ENCODE measurements around the gene ZSCAN18. TPM values are rescaled to one million over a fixed set of nuclear protein-coding genes. Genes with fewer than 3 reads are reported as not detected.

The ZSCAN18 gene
- total and polyA plus RNA-seq, 2 donors (not counting 3 experiments of a cell fraction or from before 2014, with no cell fraction given), result 15.8 to 17.3 TPM

DNA sequence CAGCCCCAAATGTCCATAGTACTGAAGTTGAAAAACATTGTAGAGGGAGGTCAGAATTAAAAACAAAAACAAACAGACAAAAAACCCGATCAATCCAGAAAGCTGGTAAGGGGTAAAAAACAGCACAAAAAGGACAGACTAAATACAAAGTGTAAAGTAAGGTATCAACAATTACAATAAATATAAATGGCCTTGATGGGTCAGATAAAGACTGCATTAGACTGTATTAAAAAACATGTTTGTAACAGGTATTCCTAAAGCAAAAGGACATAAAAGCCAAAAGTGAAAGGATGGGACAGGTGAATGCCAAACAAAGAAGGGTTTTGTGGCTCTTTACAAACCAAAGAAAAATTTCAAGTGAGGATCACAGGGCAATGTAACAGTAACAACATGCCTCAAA lies 36.2 kb upstream of the ZSCAN18 start:
- no peak overlapping the region for H3K9ac ChIP-seq (replicated peaks; ENCODE audit: extremely low read depth, insufficient read depth, low read length)
- dilution Hi-C loops (cut with MboI; ENCODE audit: extremely low pct_ligation_motif_present, low sequenced_read_pairs) (no loop called here), intact Hi-C loops (cut with micrococcal nuclease) (no loop called here)
- H3K4me1 ChIP-seq (ENCODE audit: control insufficient read depth, extremely low read depth, insufficient read depth, low read length), result no peaks in the 10 kb centered on the region
- FAIRE-seq, result no peak
- POLR2A ChIA-PET, result no interaction called here
- CTCF ChIA-PET, result no interaction called here
- H3K36me3 ChIP-seq (ENCODE audit: control insufficient read depth in 2 of 2, extremely low read depth in 1 of 2, insufficient read depth in 2 of 2, low read length in 2 of 2), result peaks cover 5 to 7% of the 10 kb centered on the region in 2 experiments
- H4K20me1 ChIP-seq (replicated peaks; ENCODE audit: control insufficient read depth, extremely low read depth, insufficient read depth, low read length), result no peaks in the 10 kb centered on the region
- DNase-seq (ENCODE audit: low read depth, low spot score), result no peak
- no peak overlapping the region for H3K4me2 ChIP-seq (ENCODE audit: insufficient read depth, low read length)
- no peak overlapping the region for H3K27ac ChIP-seq (ENCODE audit: insufficient read depth, low read depth, low read length)
- peaks cover 6% of the 10 kb centered on the region for H3K9me3 ChIP-seq (replicated peaks; ENCODE audit: control insufficient read depth, insufficient read depth, low read length)
- H3K79me2 ChIP-seq (ENCODE audit: control insufficient read depth, insufficient read depth, low read length), result no peaks in the 10 kb centered on the region
- no peak overlapping the region for H2AFZ ChIP-seq (ENCODE audit: low read depth, low read length)
- TF ChIP-seq POLR2AphosphoS5 (IDR thresholded peaks at IDR 0.05; ENCODE audit: insufficient read depth, low read depth, low read length) (no peak), JUN (IDR thresholded peaks at IDR 0.05; ENCODE audit: borderline replicate concordance, insufficient read depth, insufficient read length, low read depth) (no peak), FOS (IDR thresholded peaks at IDR 0.05; ENCODE audit: borderline replicate concordance, insufficient read depth, low read length) (no peak), EZH2 (IDR thresholded peaks at IDR 0.05; ENCODE audit: borderline replicate concordance, low read depth, low read length, severe bottlenecking) (no peak), GATA2 (IDR thresholded peaks at IDR 0.05; ENCODE audit: insufficient read depth, insufficient read length, low read depth, low read length) (no peak)
- TF ChIP-seq, protein P1, sequence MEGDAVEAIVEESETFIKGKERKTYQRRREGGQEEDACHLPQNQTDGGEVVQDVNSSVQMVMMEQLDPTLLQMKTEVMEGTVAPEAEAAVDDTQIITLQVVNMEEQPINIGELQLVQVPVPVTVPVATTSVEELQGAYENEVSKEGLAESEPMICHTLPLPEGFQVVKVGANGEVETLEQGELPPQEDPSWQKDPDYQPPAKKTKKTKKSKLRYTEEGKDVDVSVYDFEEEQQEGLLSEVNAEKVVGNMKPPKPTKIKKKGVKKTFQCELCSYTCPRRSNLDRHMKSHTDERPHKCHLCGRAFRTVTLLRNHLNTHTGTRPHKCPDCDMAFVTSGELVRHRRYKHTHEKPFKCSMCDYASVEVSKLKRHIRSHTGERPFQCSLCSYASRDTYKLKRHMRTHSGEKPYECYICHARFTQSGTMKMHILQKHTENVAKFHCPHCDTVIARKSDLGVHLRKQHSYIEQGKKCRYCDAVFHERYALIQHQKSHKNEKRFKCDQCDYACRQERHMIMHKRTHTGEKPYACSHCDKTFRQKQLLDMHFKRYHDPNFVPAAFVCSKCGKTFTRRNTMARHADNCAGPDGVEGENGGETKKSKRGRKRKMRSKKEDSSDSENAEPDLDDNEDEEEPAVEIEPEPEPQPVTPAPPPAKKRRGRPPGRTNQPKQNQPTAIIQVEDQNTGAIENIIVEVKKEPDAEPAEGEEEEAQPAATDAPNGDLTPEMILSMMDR (IDR thresholded peaks at IDR 0.05; ENCODE audit: extremely low read depth in 1 of 2, insufficient read depth in 1 of 2, low read depth in 1 of 2, low read length in 2 of 2), result no peak
- no peaks in the 10 kb centered on the region for H3K27me3 ChIP-seq (ENCODE audit: control insufficient read depth in 2 of 2, insufficient read depth in 2 of 2, low read length in 2 of 2)
- no peaks in the 10 kb centered on the region for H3K9me1 ChIP-seq (replicated peaks; ENCODE audit: control insufficient read depth, extremely low read depth, insufficient read depth, low read length)
- H3K4me3 ChIP-seq (replicated peaks in 1 of 3; ENCODE audit: insufficient read depth in 1 of 3, low read depth in 1 of 3, low read length in 3 of 3), result no peak overlapping the region
- no TSS peak for BruUV-seq (replicated peaks)
